ENCODE results near the gene EIF2B1.

Gene EIF2B1

DNA sequence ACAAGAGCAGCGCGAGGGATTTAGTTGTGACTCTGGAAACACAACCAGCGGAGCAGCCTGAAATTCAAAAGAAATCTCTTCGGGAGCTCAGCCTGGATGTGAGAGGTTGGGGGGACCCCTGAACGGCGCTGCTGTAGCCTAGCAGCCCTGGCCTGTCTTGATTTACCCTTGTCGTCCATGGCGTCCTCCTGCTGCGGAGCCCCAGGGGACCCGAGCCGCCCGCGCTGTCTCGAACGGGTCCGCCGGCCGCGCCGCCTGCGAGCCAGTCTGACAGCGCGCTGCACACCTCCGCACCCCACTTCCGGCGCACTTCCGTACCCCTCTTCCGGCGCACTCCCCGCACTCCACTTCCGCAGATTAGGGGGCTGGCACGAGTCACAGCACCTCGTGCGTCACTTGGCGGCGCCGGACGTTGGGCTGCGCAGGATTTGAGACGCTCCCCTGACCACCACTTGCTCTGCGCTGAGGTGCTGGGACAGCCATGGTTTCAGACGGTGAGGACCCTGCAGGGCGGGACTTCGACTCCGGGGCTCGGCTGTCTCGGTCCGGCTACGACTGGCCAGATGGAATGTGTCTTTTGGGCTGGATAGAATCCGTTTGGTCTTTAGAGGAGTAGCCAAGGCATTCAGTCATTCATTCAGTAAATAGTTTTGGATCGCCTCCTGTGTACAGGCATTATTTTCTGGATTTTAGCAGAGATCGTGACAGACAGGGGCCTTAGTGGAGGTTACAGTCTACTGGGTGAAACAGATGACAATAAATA lies at the start of gene EIF2B1, which contains the start of gene GTF2H3:
TSS of gene EIF2B1 (minus strand) at position 308 of the 763 bp plus-strand sequence. CDS start at position 179, 129 bp downstream.
TSS of gene GTF2H3 (plus strand) at position 451 of the 763 bp plus-strand sequence. CDS start at position 482, 31 bp downstream.
- peak; percentile 96 to 97 for DNase-seq

DNA sequence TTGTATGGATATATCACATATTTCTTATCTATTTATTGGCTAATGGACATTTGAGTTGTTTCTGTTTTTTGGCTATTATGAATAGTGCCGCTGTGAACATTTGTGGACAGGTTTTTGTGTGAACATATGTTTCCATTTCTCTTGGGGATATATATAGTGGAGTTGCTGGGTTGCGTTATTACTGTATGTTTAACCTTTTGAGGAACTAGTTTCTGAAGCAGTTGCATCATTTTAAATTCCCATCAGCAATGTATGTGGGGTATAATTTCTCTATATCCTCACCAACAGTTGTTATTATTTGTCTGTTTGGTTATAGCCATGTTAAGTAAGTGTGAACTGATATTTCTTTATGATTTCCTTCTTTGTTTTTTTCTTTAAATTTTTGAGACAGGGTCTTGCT lies 48.1 kb upstream of the EIF2B1 start:
- DNase-seq, result no peak

DNA sequence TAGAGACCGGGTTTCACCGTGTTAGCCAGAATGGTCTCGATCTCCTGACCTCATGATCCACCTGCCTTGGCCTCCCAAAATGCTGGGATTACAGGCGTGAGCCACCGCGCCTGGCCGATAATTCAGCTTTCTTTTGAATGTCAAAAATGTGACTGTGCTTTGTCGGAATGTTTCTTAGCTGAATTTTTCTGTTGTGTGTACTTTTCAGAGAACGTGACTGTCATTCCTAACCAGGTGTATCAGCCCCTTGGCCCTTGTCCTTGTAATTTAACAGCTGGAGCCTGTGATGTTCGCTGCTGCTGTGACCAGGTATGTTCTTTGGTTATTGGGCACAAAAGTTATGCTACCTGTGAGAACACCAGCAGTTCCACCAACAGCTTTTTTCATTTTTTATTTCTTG lies 45.5 kb upstream of the EIF2B1 start:
- no peak for DNase-seq

DNA sequence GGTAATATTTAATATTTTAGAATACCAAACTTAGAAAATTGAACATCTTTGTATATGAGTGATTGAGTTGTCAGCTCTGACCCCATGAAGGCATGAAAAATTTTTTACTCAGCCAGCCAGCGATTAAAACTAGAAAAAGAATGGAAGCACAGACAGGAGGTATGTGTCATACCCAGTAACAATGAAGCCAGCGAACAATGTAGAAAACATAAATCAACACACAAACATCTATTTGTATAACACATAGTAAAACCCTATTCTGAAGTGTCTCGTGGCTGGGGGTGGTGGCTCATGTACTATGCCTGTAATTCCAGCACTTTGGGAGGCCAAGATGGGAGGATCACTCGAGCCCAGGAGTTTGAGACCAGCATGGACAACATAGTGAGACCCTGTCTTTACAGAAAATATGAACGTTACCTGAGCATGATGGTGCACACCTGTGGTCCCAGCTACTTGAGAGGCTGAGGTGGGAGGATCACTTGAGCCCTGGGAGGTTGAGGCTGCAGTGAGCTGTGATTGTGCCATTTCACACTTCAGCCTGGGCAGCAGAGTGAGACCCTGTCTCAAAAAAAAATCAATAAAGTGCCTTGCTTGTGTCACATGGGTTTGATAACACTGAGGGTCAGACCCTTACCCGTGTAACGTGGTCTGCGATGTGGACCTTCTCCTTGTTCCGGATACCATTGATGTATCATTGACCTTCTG lies 43.3 kb upstream of the EIF2B1 start:
- no peak for DNase-seq

DNA sequence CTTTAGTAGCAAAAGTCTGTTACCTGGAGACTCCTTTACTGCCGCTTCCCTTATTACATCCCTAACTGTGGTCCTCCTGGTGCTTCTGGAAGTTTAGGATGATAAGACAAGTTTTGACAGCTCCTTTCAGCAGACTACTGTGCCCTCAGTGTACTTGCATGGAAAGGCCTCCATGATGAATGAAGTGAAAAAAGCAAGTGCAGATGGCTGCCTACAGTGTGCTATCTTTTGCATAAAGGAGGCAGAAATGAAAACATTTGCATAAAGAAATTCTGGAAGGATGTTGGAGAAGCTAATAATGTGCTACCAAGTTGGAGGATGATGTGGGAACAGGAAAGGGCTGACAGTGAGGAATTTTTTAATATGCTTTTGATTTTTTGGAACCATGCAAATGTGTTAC lies 42.0 kb upstream of the EIF2B1 start:
- no peak for DNase-seq

DNA sequence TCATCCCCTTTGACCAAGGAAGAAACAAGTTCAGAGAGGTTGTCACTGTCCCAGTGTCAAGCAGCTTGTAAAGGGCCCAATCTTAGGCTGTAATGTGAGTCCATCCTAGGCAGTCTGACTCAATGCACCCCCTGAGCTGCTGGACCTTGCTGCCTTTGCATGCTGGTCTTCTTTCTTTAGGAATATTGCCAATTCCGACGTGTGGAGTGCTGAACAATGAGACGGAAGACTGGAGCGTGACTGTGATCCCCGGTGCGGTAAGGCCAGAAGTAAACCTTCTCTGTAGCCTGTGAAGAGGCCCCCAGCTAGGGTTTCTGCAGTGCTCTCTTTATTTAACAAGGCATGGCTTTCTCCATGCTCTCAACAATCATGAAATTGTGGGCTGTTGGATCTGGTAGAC lies 38.4 kb upstream of the EIF2B1 start:
- DNase-seq, result no peak

DNA sequence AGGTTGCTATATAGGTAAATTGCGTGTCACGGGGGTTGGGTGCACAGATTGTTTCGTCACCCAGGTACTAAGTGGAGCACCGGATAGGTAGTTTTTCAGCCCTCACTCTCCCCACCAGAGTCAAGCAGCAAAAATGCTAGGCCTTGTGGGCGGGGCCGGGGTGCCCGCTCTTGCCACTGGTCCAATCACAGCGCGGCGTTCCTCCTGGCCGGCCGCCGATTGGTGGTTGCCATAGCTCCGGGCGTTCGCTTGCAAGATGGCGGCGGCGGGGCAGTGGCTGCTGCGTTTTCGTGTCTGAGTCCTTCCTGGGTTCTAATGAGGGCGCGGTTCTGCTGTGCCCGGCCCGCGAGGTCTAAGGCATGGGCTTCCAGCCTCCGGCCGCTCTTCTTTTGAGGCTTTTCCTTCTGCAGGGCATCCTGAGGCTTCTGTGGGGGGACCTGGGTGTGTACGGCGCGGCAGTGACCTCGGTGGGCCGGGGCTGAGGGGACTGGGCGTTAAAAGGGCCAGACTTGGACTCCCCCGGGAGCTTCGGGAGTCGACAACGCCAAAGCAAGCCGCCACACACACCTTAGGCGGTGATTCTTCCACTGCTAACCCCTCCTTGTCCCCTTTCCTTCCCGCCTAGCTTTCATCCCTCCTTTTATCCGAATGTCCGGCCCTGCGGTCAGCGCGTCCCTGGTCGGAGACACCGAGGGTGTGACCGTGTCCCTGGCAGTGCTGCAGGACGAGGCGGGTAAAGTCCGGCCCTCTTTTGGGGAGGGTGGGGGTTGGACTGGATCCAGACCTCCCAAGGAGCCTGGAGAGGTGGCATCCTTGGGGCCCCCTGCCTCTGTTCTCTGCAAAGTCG lies 37.6 kb upstream of the EIF2B1 start, which contains the start of gene TCTN2:
TSS of gene TCTN2 (plus strand) at position 232 of the 847 bp plus-strand sequence. CDS start at position 360, 128 bp downstream.
- DNase-seq, result peak; percentile 88 to 93

DNA sequence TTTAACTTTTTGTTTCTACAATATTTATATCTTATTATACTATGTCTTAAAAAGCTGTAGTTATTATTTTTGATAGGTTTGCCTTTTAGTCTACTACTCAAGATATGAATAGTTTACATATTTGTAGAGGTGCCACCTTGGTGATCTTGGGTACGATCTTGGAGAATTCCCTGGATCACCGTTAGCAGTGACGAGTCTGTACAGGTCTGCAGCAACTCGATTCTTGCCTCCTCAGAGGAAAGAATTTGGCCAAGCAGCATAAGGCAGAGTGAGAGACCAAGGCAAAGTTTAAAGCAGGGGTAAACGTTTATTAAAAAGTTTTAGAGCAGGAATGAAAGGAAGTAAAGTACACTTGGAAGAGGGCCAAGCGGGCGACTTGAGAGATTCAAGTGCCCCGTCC lies 34.3 kb upstream of the EIF2B1 start:
- no peak for DNase-seq

DNA sequence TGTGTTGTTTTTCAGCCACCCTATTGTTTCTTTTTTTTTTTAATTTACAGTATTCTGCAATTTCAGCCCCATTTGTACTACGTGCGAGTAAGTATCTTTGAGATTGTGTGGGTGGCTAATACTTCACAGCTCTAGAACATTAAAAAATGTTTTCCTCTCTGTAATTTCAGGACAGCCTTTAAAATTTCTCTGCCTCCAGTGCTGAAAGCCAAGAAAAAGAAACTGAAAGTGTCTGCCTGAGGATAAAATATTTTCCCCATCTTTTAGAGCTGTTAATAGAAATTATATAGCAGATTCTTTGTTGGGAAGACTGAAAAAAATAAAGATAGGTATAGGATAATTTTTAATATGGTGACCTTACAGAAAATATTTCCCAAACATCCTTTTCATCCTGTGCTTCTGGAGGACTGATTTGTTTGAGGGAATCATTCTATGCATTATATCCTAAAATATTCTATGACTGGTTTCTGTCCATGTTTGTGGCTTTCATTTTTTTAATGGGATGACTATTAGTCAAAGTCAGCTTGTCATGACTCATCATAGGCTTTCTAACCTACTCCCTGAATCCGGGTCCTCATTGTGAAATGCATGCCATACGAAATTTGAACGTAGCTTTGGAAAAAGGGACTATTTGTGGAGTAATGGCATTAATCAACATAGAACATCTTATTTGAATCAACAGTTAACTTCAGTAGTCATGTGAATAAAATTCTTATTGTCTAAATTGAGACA lies 26.7 kb upstream of the EIF2B1 start:
- no peak for DNase-seq

DNA sequence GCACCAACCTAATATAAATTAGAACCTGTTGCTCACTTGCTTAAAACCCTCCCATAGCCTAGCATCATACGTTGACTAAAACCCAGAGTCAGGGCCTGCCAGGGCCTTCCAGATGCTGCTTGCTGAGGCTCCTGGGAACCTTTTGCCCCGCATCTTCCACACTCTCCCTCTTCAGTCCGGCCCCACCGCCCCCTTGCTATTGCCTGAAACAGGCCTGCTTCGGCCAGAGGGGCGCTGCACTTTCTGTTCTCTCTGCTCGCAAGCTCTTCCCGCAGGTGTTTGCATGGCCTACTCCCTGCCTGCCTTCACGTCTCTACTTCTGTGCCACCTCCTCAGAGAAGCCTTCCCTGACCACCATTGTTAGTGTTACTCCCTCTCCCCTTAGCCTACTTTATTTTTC lies 23.7 kb upstream of the EIF2B1 start:
- DNase-seq, result no peak

DNA sequence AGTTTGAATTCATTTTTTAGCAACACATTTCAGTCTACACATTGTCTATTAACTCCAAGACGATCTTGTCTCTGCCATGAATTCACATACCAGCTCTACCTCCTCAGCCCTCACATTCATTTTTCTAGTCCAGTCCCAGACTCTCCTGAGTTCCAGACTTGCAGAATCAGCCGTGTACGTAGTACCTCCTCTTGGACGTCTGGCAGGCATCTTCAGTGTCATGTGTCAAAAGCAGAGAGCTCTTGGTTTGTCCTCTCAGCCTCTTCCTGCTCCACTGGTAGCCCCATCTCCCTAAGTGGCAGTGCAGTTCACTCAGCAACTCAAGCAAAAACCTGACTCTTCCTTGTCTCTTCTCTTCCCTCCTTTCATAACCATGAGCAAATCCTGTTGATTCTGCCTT lies 22.9 kb upstream of the EIF2B1 start:
- no peak for DNase-seq

DNA sequence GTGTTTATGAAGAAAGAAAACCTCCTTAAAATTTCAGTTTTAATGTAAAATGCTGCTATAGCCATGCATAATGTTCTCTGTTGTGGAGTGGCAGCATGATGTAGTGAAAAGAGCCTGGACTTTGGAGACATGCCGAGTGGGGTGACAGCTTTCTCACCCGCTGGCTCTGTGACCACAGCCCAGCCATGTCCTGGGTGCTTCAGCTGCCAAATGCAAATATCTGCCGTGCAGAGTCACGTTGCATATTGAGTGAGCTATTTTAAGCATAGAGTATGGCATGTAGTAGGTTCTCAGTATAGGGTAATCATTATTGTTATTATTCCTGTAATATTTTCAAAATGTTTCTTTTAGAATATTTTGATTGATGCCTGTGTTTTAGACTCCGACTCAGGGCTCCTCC lies 21.9 kb upstream of the EIF2B1 start:
- DNase-seq, result no peak

DNA sequence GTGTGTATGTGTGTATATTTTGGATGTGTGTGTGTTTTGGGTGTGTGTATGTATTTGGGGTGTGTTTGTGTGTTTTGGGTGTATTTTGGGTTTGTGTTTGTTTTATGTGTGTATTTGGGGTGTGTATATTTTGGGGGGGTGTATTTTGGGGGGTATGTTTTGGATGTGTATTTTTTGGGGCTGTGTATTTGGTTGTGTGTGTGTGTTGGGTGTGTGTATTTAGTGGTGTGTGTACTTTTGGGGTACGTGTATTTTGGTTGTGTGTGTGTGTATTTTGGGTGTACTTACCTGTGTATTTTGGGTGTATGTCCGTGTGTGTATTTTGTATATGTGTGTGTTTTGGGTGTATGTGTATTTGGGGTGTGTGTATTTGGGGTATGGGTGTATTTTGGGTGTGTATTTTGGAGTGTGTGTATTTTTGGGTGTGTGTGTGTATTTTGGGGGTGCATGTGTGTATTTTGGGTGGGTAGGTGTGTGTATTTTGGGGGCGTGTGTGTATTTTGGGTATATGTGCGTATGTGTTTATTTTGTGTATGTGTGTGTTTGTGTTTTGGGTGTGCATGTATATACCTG lies 20.7 kb upstream of the EIF2B1 start:
- no peak for DNase-seq

DNA sequence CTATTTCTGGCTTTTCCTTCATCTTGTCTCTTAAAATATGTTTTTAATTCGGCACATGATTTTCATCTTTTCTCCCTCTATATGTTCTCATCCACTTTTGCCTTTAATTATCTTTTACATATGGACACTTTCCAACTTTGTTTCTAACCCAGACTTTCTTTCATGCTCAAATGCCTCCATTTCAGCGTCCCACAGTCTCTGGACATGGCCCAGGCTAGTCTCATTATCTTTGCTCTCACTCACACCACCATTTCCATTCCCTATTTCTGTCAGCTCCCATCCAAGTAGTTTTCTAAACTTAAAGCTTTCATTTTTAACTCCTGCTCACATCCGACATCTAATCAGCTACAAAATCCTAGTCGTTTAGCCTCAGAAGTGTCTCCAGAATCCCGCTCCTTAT lies 14.9 kb upstream of the EIF2B1 start:
- no peak for DNase-seq

DNA sequence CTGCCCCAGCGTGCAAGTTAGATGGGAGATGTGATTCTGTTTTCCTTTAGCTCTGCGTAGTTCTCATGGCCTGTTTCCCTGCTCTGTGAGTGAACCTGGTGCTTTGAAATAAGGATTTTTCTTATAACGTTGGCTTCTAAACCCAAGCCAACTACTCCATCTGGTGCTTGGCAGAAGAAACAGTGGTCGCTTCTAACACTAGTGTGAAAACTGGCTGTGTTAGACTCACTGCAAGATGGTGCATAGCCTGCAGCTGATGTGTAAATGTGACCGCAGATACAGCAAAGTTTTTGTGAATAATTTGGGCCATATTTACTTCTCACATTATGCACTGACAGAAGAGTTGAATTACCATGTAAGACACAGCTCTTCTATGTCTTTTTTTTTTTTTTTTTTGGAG lies 12.4 kb upstream of the EIF2B1 start:
- no peak for DNase-seq

DNA sequence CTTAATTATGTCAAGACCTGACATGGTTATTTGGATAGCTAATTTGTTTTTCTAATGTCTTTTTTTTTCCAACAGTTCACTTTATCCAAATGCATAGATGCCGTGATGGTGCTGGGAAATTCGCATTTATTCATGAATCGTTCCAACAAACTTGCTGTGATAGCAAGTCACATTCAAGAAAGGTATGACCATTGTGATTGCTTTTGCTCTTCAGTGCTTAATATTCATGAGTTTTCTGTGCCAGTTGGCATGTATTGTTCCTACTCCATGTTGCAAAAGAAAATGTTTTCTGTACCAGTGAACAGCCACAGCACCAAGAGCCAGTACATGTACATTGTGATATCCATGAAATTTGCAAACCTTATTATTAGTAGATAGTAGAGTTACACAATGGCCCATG lies 11.9 kb upstream of the EIF2B1 start:
- no peak for DNase-seq

DNA sequence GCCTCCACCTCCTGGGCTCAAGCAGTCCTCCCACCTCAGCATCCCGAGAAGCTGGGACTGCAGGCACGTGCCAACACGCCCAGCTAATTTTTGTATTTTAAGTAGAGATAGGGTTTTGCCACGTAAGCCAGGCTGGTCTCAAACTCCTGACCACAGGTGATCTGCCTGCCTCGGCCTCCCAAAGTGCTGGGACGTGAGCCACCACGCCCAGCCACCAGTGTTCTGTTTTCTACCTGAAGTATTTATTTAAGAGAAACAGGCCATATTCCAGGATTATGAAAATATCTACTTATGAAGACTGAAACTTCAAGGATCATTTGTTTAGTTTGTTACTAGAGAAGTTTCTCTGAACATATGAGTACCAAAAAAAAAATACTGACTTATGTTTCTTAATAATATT lies 10.4 kb upstream of the EIF2B1 start:
- no peak for DNase-seq

DNA sequence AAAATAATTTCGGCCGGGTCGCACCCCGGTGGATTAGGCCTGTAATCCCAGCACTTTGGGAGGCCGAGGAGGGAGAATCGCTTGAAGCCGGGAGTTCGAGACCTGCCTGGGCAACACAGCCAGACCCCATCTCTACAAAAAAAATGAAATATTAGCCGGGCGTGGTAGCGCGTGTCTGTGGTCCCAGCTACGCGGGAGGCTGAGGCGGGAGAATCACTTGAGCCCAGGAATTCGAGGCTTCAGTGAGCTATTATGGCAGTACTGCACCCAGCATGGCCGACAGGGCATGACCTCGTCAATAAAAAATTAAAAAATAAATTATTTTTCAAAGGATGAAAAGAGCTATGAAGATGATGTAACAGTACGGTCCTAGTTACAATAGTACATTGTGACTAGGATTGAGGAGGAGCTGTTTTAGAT lies 666 bp upstream of the EIF2B1 start:
- no peak for DNase-seq

DNA sequence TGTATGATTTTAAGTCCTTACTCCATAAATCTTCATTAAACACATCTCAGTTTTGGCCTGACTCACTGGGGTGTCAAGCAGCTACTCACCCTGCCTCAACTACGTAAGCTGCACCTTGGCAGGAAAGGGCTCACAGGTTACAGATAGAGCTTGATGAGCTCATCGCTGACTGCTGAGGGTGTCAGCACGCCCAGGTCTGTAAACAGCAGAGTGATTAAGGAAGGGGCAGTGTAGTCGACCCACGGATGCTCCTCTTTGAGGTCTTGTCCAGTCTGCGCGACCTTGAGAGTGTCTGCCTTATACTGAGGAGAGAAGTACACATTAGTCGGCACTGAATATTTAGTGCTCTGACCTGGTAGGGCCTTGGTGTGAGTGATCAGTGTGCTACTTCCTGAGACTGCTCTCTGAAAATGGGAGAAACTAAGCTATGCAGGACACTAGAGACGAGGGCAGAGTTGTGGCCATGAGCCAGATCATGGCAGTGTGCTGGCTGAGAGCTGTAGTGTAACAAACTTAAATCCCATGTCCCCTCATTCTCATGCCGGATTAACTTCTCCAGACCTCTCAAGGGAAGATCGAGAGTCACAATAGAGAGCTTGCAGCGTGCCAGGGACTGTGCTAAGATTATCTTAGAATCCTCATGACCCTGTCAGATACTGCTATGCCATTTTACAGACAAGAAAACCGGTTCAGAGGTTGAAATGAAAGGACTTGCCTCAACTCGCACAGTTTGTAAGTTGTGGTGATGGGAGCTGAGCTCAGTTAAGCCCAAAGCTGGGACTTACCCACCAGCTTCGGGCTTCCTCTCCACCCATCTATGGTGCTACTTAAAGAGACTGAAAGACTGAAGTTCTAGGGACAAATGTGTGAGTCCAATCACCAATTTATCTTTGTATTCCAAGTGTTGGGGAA lies 11.6 kb downstream of the EIF2B1 start:
- no peak for DNase-seq

DNA sequence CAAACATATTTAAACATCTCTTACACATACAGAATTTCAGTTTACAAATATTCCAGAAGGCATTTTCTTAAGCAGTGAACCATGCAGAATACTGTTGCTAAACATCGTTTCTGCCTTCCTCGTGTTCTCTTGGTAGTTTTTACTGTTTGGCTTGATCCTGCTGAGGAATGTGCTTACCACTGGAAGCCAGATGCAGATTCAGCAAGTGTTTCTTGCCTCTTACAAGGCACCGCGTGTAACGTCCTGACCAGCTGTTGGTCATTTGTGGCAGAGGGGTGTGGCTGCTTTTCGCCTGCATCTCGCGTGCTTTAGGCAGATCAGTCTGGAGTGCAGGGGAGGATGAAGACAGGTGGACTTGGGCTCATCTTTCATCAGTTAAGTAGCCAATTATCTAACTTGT lies 12.4 kb downstream of the EIF2B1 start:
- no peak for DNase-seq

DNA sequence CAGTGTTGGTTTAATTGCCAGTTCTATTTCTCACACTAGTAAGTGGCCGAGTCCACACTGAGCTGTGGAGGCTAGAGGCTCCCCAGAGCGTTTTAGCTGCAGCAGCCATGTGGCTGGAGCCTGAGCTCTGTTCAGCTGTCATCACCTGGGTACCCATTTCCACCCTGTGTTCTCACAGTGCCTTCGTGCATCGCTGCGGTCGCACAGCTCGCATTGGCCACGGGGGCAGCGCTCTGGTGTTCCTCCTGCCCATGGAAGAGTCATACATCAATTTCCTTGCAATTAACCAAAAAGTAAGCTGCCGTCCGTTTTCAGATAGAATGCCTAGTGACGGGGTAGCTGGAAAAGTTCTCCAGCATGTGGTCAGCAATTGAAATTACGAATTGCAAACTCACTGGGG lies 15.9 kb downstream of the EIF2B1 start:
- DNase-seq, result no peak

All from NCI-H2081 (cell line).